Measurements from ENCODE around the gene CPAMD8.

GRCh38 chr19:16846901-16847300 is 179.7 kb downstream of the CPAMD8 start:
- TF ChIP-seq GATA2 (IDR thresholded peaks at IDR 0.05; ENCODE audit: low read depth, low read length): no peak
- no peak for TF ChIP-seq GATA3 (IDR thresholded peaks at IDR 0.05; ENCODE audit: low read depth, low read length)
